HCT116 (cell line): ENCODE data around the gene SPON1. TPM values are rescaled to one million over a fixed set of nuclear protein-coding genes. Genes with fewer than 3 reads are reported as not detected.

Experiments
- ATAC-seq: fragments of 200-7000 bp; cut with Tn5 transposase; 2 replicates; pipeline ENCODE4 v1.9.1; 2020; ENCODE audit warnings: mild to moderate bottlenecking, moderate library complexity
- BruUV-seq: library from RNA; stranded (reverse); fragments of 400-500 nt; replicated peaks from 2 replicates; lab custom pipeline; 2021; lab: Mats Ljungman, UMichigan
- CTCF ChIA-PET: fragments of 300-600 bp; sonication (Branson Sonifier 250); formaldehyde crosslinking; loops from one replicate; lab custom pipeline; 2021; ENCODE audit warnings: antibody characterized with exemption; lab: Charles Lee
- POLR2A ChIA-PET: fragments of 300-600, 350-600 bp; sonication (Branson Sonifier 250); formaldehyde crosslinking; loops from one replicate; lab custom pipeline; 2021; ENCODE audit warnings: antibody characterized with exemption; lab: Charles Lee
- RAD21 ChIA-PET, 2 experiments: fragments of 300-600 bp; sonication (Branson Sonifier 250); formaldehyde crosslinking; loops; one replicate each; lab custom pipeline; 2023; ENCODE audit warnings: low total read pairs in 2 of 2; ENCODE audit not compliant: uncharacterized antibody in 2 of 2, unreplicated experiment in 2 of 2, low non-redundant PET in 1 of 2; lab: Charles Lee
- DNase-seq: peaks from one replicate; pipeline ENCODE4 v3.0.0-alpha.2; 2010; ENCODE audit warnings: low read depth, low spot score
- H2AFZ ChIP-seq: fragments of 200-600 bp; shearing (Covaris generic), sonication (generic); 2 replicates; pipeline ENCODE4 v1.6.1; 2017; ENCODE audit warnings: low read depth, mixed run types, mixed read lengths, antibody characterized with exemption, low read length; ENCODE audit not compliant: poor library complexity, severe bottlenecking
- H3K27ac ChIP-seq: 2 replicates; pipeline ENCODE4 v1.5.1; 2012; ENCODE audit warnings: low read depth, low read length
- H3K27me3 ChIP-seq: fragments of 200-600 bp; sonication (generic); 2 replicates; pipeline ENCODE4 v1.6.1; 2016; ENCODE audit warnings: mixed run types, low read length, mixed read lengths; ENCODE audit not compliant: insufficient read depth
- H3K36me3 ChIP-seq, 2 experiments: fragments of 200-500 bp in 1 of 2; fragments of 200-600 bp in 1 of 2; sonication (Bioruptor generic) in 1 of 2; sonication (generic) in 1 of 2; 2 replicates each; pipeline versions ENCODE4 v1.5.1 to v1.6.1; 2014 to 2016; ENCODE audit warnings: low read length in 2 of 2, inconsistent platforms in 1 of 2, mixed read lengths in 1 of 2, mixed run types in 1 of 2; ENCODE audit not compliant: insufficient read depth in 2 of 2, control insufficient read depth in 1 of 2
- H3K4me1 ChIP-seq, 2 experiments: fragments of 200-600 bp in 1 of 2; sonication (generic) in 1 of 2; 2 replicates each; pipeline versions ENCODE4 v1.5.1 to v1.6.1; 2012 to 2017; ENCODE audit warnings: low read length in 2 of 2, inconsistent platforms in 1 of 2, mild to moderate bottlenecking in 1 of 2, mixed read lengths in 1 of 2, mixed run types in 1 of 2, moderate library complexity in 1 of 2; ENCODE audit not compliant: insufficient read depth in 2 of 2, control insufficient read depth in 1 of 2
- H3K4me2 ChIP-seq: fragments of 200-600 bp; sonication (generic); 2 replicates; pipeline ENCODE4 v1.6.1; 2017; ENCODE audit warnings: mixed run types, low read length, mixed read lengths
- H3K4me3 ChIP-seq, 2 experiments: fragments of 200-600 bp in 1 of 2; sonication (generic) in 1 of 2; replicated peaks in 1 of 2; 2 replicates each; pipeline ENCODE4 v1.5.1; 2011 to 2016; ENCODE audit warnings: low read length in 2 of 2, control low read depth in 1 of 2, low read depth in 1 of 2, mild to moderate bottlenecking in 1 of 2, mixed read lengths in 1 of 2, mixed run types in 1 of 2
- H3K79me2 ChIP-seq: fragments of 200-600 bp; sonication (generic); 2 replicates; pipeline ENCODE4 v1.6.1; 2017; ENCODE audit warnings: mild to moderate bottlenecking, mixed run types, low read length, moderate library complexity, mixed read lengths; ENCODE audit not compliant: insufficient read depth
- H3K9ac ChIP-seq: fragments of 200-600 bp; sonication (generic); 2 replicates; pipeline ENCODE4 v1.6.1; 2016; ENCODE audit warnings: low read length, mixed read lengths
- H3K9me2 ChIP-seq: fragments of 200-600 bp; sonication (generic), shearing (Covaris generic); 2 replicates; pipeline ENCODE4 v1.6.1; 2017; ENCODE audit warnings: mixed run types, mild to moderate bottlenecking, moderate library complexity; ENCODE audit not compliant: insufficient read depth
- H3K9me3 ChIP-seq, 2 experiments: fragments of 200-500 bp in 1 of 2; fragments of 200-600 bp in 1 of 2; sonication (Bioruptor generic) in 1 of 2; sonication (generic) in 1 of 2; 2 replicates each; pipeline ENCODE4 v1.6.1; 2014 to 2017; ENCODE audit warnings: low read length in 2 of 2, mixed read lengths in 2 of 2, inconsistent platforms in 1 of 2, low read depth in 1 of 2, mild to moderate bottlenecking in 1 of 2, mixed run types in 1 of 2, moderate library complexity in 1 of 2; ENCODE audit not compliant: control insufficient read depth in 1 of 2, insufficient read depth in 1 of 2
- H4K20me1 ChIP-seq: fragments of 200-600 bp; sonication (generic), shearing (Covaris generic); 2 replicates; pipeline ENCODE4 v1.6.1; 2017; ENCODE audit warnings: mixed run types, mild to moderate bottlenecking, moderate library complexity; ENCODE audit not compliant: insufficient read depth
- CBX3 ChIP-seq: IDR thresholded peaks from 2 replicates; pipeline ENCODE4 v1.6.1; 2012; ENCODE audit warnings: low read depth
- CEBPB ChIP-seq: IDR thresholded peaks from 2 replicates; pipeline ENCODE4 v1.6.1; 2012; ENCODE audit warnings: low read depth
- EGR1 ChIP-seq: IDR thresholded peaks from 2 replicates; pipeline ENCODE4 v1.6.1; 2012; ENCODE audit warnings: low read depth
- ELF1 ChIP-seq: IDR thresholded peaks from 2 replicates; pipeline ENCODE4 v1.6.1; 2012; ENCODE audit warnings: low read depth, borderline replicate concordance
- EZH2 ChIP-seq: fragments of 200-600 bp; sonication (generic); IDR thresholded peaks from 2 replicates; pipeline ENCODE4 v1.6.1; 2017; ENCODE audit warnings: antibody characterized with exemption, mixed run types
- FOSL1 ChIP-seq: IDR thresholded peaks from 2 replicates; pipeline ENCODE4 v1.6.1; 2012; ENCODE audit warnings: low read depth
- JUND ChIP-seq: IDR thresholded peaks from 2 replicates; pipeline ENCODE4 v1.6.1; 2012
- MAX ChIP-seq: IDR thresholded peaks from 2 replicates; pipeline ENCODE4 v1.6.1; 2012
- POLR2A ChIP-seq: IDR thresholded peaks from 2 replicates; pipeline ENCODE4 v1.7.0; 2011; ENCODE audit warnings: borderline replicate concordance; ENCODE audit not compliant: insufficient read depth, insufficient read length; ENCODE audit errors: extremely low read depth
- POLR2AphosphoS5 ChIP-seq: IDR thresholded peaks from 2 replicates; pipeline ENCODE4 v1.6.1; 2011; ENCODE audit warnings: mild to moderate bottlenecking, low read depth, low read length, moderate library complexity
- RAD21 ChIP-seq: IDR thresholded peaks from 2 replicates; pipeline ENCODE4 v1.6.1; 2012; ENCODE audit warnings: low read depth, mild to moderate bottlenecking
- SIN3A ChIP-seq: IDR thresholded peaks from 2 replicates; pipeline ENCODE4 v1.6.1; 2012; ENCODE audit warnings: low read depth
- SRF ChIP-seq: IDR thresholded peaks from 2 replicates; pipeline ENCODE4 v1.6.1; 2012; ENCODE audit warnings: low read depth
- YY1 ChIP-seq: IDR thresholded peaks from 2 replicates; pipeline ENCODE4 v1.6.1; 2011; ENCODE audit warnings: low read length, low read depth, moderate library complexity, mild to moderate bottlenecking; ENCODE audit not compliant: insufficient replicate concordance; ENCODE audit errors: extremely low read depth
- ZFX ChIP-seq: fragments of 450-650 bp; IDR thresholded peaks from 2 replicates; pipeline ENCODE4 v1.6.1; 2017
- ZNF274 ChIP-seq: fragments of 200-500 bp; sonication (Bioruptor generic); IDR thresholded peaks from 2 replicates; pipeline ENCODE4 v1.6.1; 2014; ENCODE audit warnings: mild to moderate bottlenecking, low read depth, low read length, inconsistent platforms
- intact Hi-C: fragments of 100-400 bp; cut with micrococcal nuclease; formaldehyde crosslinking; loops from 2 replicates; pipeline ENCODE4 v1.10.0; 2022
- total RNA-seq: library from RNA; stranded (reverse); gene quantifications from one replicate; pipeline ENCODE4 v1.2.1, GENCODE V29; 2021; ENCODE audit not compliant: unreplicated experiment
- TF ChIP-seq, protein P1 (sequence below), 3 experiments: fragments of 200-600 bp in 1 of 3; sonication (generic) in 1 of 3; IDR thresholded peaks in 2 of 3; conservative IDR thresholded peaks in 1 of 3; 2 replicates each; pipeline ENCODE4 v1.5.1; 2012 to 2017; ENCODE audit warnings: low read depth in 2 of 3, low read length in 2 of 3, antibody characterized with exemption in 1 of 3, borderline replicate concordance in 1 of 3, control low read depth in 1 of 3, mild to moderate bottlenecking in 1 of 3, mixed read lengths in 1 of 3, mixed run types in 1 of 3, moderate library complexity in 1 of 3; ENCODE audit not compliant: insufficient read depth in 1 of 3
- TF ChIP-seq, protein P2 (sequence below): IDR thresholded peaks from 2 replicates; pipeline ENCODE4 v1.6.1; 2011; ENCODE audit warnings: mild to moderate bottlenecking, low read length, moderate library complexity; ENCODE audit not compliant: insufficient replicate concordance; ENCODE audit errors: extremely low read depth

The SPON1 gene
- total RNA-seq, 1 experiment from 2014 or later, result 0.17 TPM

- TF ChIP-seq ELF1 (no peak), SRF (no peak), MAX (no peak), RAD21 (no peak), FOSL1 (no peak), POLR2AphosphoS5 (no peak)
- TF ChIP-seq, protein P1, sequence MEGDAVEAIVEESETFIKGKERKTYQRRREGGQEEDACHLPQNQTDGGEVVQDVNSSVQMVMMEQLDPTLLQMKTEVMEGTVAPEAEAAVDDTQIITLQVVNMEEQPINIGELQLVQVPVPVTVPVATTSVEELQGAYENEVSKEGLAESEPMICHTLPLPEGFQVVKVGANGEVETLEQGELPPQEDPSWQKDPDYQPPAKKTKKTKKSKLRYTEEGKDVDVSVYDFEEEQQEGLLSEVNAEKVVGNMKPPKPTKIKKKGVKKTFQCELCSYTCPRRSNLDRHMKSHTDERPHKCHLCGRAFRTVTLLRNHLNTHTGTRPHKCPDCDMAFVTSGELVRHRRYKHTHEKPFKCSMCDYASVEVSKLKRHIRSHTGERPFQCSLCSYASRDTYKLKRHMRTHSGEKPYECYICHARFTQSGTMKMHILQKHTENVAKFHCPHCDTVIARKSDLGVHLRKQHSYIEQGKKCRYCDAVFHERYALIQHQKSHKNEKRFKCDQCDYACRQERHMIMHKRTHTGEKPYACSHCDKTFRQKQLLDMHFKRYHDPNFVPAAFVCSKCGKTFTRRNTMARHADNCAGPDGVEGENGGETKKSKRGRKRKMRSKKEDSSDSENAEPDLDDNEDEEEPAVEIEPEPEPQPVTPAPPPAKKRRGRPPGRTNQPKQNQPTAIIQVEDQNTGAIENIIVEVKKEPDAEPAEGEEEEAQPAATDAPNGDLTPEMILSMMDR (IDR thresholded peaks at IDR 0.05 in 2 of 3, conservative IDR thresholded peaks at IDR 0.05 in 1 of 3; ENCODE audit: borderline replicate concordance in 1 of 3, insufficient read depth in 1 of 3, low read depth in 2 of 3, low read length in 2 of 3), result no peak
Measured at GRCh38 chr11:14264966-14265365, 302.4 kb downstream of the SPON1 start (continued).

DNA sequence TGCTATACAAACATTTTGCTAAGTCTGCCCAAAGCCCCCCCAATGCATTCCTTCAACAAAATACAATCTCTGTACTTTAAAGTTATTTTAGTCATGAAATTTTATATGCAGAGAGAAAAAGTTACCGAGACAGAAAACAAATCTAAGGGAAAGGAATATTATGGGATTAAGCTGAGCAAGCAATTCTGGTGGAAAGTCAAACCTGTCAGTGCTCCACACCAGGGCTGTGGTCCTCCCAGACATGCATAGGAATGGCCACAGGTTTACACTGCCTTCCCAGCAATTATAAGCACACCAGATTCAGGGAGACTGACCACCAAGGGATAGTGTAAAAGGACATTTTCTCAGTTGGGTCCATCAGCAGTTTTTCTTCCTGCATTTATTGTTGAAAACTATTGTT, 304.1 kb downstream of the SPON1 start:
- no peaks in the 10 kb centered on the region for H3K9me3 ChIP-seq
- no TSS peak for BruUV-seq
- ChIA-PET CTCF (no interaction called here), POLR2A (no interaction called here), RAD21 (no interaction called here)
- no peak overlapping the region for H2AFZ ChIP-seq
- no peak overlapping the region for H3K4me2 ChIP-seq
- ATAC-seq, result no peak
- no peak overlapping the region for H3K27ac ChIP-seq
- no peaks in the 10 kb centered on the region for H3K79me2 ChIP-seq
- no peak overlapping the region for H3K9ac ChIP-seq
- no peak overlapping the region for H3K4me3 ChIP-seq
- no peaks in the 10 kb centered on the region for H3K4me1 ChIP-seq
- H3K36me3 ChIP-seq, result no peaks in the 10 kb centered on the region
- H3K27me3 ChIP-seq, result no peaks in the 10 kb centered on the region
- no peak for DNase-seq
- intact Hi-C loops, result no loop called here
- H4K20me1 ChIP-seq, result no peaks in the 10 kb centered on the region
- no peaks in the 10 kb centered on the region for H3K9me2 ChIP-seq
- TF ChIP-seq POLR2A (no peak), ELF1 (no peak), EZH2 (no peak), FOSL1 (no peak), MAX (no peak), ZNF274 (no peak), YY1 (no peak), SRF (no peak), EGR1 (no peak), ZFX (no peak), RAD21 (no peak), CEBPB (no peak), POLR2AphosphoS5 (no peak), CBX3 (no peak), JUND (no peak), SIN3A (no peak)
- TF ChIP-seq, protein P2, sequence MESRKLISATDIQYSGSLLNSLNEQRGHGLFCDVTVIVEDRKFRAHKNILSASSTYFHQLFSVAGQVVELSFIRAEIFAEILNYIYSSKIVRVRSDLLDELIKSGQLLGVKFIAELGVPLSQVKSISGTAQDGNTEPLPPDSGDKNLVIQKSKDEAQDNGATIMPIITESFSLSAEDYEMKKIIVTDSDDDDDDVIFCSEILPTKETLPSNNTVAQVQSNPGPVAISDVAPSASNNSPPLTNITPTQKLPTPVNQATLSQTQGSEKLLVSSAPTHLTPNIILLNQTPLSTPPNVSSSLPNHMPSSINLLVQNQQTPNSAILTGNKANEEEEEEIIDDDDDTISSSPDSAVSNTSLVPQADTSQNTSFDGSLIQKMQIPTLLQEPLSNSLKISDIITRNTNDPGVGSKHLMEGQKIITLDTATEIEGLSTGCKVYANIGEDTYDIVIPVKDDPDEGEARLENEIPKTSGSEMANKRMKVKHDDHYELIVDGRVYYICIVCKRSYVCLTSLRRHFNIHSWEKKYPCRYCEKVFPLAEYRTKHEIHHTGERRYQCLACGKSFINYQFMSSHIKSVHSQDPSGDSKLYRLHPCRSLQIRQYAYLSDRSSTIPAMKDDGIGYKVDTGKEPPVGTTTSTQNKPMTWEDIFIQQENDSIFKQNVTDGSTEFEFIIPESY, result no peak
- TF ChIP-seq, protein P1 (IDR thresholded peaks at IDR 0.05 in 2 of 3, conservative IDR thresholded peaks at IDR 0.05 in 1 of 3; ENCODE audit: borderline replicate concordance in 1 of 3, insufficient read depth in 1 of 3, low read depth in 2 of 3, low read length in 2 of 3), result no peak
